Measurements from ENCODE around the gene GTF3C4.

GTF3C4 gene

GRCh38 chr9:132739710-132740310, 69.5 kb downstream of the GTF3C4 start:
- no peak for DNase-seq
- in situ Hi-C loops (cut with HindIII; ENCODE audit: low pct_ligation_motif_present, low sequenced_read_pairs), result no loop called here
- Histone ChIP-seq H3K27ac (no peak overlapping the region), H3K27me3 (replicated peaks) (peaks cover 35% of the 10 kb centered on the region), H3K36me3 (replicated peaks) (no peaks in the 10 kb centered on the region), H3K4me3 (ENCODE audit: low read depth, low read length) (no peak overlapping the region)
- TF ChIP-seq CTCF (IDR thresholded peaks at IDR 0.05; ENCODE audit: low read depth, low read length, missing control alignments), result no peak

GRCh38 chr9:132740526-132741309, 70.5 kb downstream of the GTF3C4 start:
- no peak for TF ChIP-seq CTCF (IDR thresholded peaks at IDR 0.05; ENCODE audit: low read depth, low read length, missing control alignments)
- peaks cover 43% of the 10 kb centered on the region for H3K27me3 ChIP-seq (replicated peaks)
- no peaks in the 10 kb centered on the region for H3K36me3 ChIP-seq (replicated peaks)
- no peak for DNase-seq
- no peak overlapping the region for H3K4me3 ChIP-seq (ENCODE audit: low read depth, low read length)
- no peak overlapping the region for H3K27ac ChIP-seq
- in situ Hi-C loops (cut with HindIII; ENCODE audit: low pct_ligation_motif_present, low sequenced_read_pairs), result no loop called here

- in situ Hi-C loops (cut with HindIII; ENCODE audit: low pct_ligation_motif_present, low sequenced_read_pairs), result no loop called here
- Histone ChIP-seq H3K36me3 (replicated peaks) (no peaks in the 10 kb centered on the region), H3K27ac (no peak overlapping the region), H3K4me3 (ENCODE audit: low read depth, low read length) (no peak overlapping the region), H3K27me3 (replicated peaks) (peaks cover 50% of the 10 kb centered on the region)
- TF ChIP-seq CTCF (IDR thresholded peaks at IDR 0.05; ENCODE audit: low read depth, low read length, missing control alignments), result no peak
- no peak for DNase-seq
Observed at GRCh38 chr9:132742821-132743311, 72.6 kb downstream of the GTF3C4 start.

- no peak for TF ChIP-seq CTCF (IDR thresholded peaks at IDR 0.05; ENCODE audit: low read depth, low read length, missing control alignments)
- in situ Hi-C loops (cut with HindIII; ENCODE audit: low pct_ligation_motif_present, low sequenced_read_pairs), result no loop called here
Observed at GRCh38 chr9:132743931-132744479, 73.7 kb downstream of the GTF3C4 start.

More at GRCh38 chr9:132743931-132744479, 73.7 kb downstream of the GTF3C4 start:
- Histone ChIP-seq H3K27me3 (replicated peaks) (peaks cover 50% of the 10 kb centered on the region), H3K27ac (no peak overlapping the region), H3K4me3 (ENCODE audit: low read depth, low read length) (no peak overlapping the region), H3K36me3 (replicated peaks) (no peaks in the 10 kb centered on the region)
- DNase-seq, result no peak

Data from brain microvascular endothelial cell (primary cell).